Measurements from ENCODE around the gene WBP1.
"Not testable (repeated sequence)": the region's sequence is repeated elsewhere in the genome, so short reads cannot be mapped to it uniquely, and the experiment has no call there.

WBP1 gene

DNA sequence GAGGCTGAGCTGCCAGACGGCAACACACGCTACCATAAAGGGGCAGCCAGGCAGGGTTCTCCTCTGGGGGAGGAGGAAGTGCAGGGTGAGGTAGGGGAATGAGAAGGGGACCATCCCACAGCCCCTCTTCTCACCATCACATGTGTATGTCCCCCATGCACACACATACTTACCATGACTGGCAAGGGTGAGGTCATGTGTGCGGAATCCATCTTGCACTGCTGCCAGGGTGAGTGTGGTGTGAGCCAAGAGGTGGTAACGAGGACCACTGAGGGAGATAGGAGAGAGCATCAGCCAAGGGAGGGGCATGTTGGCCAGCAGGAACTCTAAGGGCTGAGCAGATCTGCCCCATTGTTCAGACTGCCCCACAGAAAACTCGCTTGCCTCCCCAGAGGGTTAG is 29.6 kb upstream of the WBP1 start:
- DNase-seq = no peak

- no peak for DNase-seq
These were observed 28.5 kb upstream of the WBP1 start for GRCh38 chr2:74429487-74430451.

GRCh38 chr2:74430502-74430901 is 27.7 kb upstream of the WBP1 start:
- DNase-seq = no peak

GRCh38 chr2:74436111-74436805 is 22.0 kb upstream of the WBP1 start:
- DNase-seq = no peak

GRCh38 chr2:74436848-74437695 is 21.2 kb upstream of the WBP1 start:
- no peak for DNase-seq

DNA sequence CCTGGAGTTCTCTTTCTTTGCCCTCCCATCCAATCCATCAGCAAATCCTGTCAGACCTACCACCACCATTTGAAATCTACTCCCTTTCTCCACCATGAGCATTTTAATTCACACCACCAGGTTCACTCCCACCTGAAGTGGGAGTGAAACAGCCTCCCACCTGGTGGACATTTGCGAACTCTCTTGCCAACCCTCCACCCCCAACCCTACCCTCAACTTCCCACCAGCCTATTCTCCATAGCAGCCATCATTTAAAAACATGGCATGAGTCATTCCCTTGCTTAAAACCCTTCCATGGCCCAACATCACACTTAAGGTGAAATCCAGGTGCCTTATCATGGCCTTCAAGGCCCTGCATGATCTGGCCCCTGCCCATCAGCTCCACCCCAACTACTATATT is 20.0 kb upstream of the WBP1 start:
- no peak for DNase-seq

DNA sequence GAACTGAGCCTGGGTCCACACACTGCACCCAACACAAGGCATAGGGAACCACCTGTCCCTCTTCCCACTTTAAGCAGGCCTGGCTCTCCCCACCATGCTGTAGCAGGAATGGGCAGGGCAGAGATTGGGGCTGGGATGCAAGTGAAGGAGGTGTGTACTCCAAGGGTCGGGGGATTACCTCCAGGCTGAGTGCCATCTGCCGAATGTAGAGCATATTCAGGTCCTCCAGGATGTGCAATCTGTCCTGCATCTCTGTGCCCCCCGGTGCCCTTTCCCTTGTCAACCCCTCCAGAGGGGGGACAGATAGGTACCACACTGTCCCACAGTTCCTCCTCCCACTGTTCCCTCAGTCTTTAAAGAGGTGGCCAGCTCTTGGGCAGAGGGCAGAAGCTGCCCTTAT is 18.9 kb upstream of the WBP1 start:
- no peak for DNase-seq

DNA sequence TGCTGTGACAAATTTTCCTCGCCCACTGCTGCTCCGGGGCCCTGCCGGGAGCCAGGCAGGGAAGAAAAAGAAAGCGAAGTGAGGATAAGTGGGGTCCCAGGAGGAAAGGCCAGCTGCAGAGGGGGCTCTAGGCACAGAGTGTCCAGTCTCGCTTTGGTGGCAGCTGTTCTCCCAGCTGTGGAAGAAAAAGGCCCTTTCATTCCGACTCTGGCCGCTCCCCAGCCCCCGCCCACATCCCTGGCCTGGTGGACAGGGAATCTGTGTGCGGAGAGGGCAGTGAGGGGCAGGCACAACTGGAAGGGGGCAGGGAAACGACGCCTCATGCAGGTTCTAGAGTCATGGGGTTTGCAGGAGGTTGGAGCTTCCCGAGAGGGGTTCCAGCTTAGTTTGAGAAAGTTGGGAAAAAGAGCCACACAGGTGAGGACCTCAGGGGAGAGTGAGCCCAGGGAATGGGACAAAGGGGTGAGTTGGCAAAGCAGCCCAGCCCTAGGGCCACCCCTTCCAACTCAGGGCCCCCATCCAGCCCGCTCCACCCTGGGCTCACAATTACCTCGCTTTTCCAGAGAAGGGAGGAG is 18.3 kb upstream of the WBP1 start:
- no peak for DNase-seq

GRCh38 chr2:74440378-74441169 is 17.7 kb upstream of the WBP1 start:
- no peak for DNase-seq

GRCh38 chr2:74441170-74441689 is 17.0 kb upstream of the WBP1 start:
- no peak for DNase-seq

DNA sequence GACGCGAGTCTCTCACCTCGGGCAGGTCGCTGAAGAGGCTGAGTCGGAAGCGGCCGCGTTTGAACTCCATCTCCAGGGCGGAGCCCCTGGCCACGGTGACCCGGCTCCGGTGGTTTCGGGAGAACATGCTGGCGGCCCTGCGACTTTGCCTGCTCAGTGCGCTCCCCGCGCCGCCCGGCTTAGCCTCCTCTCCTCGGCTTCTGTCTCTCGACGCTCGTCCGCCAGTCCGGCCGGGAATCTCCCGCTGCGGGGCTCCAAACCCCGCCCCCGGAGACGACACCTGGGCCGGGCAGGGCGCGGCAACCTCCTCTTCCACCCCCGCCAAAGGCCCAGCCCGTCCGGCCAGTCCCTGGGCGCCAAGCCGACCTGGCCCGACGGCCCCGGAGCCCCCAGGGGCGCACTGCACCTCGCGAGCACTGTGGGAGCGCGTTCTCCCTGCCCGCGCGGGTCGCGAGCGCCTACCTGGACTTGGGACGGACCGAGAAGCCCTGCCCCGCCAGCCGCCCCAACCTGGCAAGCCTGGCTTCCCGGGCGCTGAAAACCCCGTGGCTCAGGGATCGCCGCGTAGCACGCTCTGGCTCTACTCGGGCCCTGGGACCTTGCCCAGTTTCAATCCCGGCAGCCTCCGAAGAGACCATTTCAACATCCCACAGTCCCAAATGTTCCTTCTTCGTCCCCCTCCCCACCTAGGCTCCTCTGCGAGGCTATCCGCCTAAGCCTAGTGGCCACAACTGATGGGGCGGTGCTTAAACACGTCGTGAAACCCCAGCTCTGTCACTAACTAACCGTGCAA is 16.4 kb upstream of the WBP1 start, which contains the start of gene RTKN:
Gene RTKN (minus strand): TSS at position 248 of the 793 bp plus-strand sequence. CDS start 121 bp downstream, at position 127.
- DNase-seq = no peak

- DNase-seq = not testable (repeated sequence)
These were observed 15.5 kb upstream of the WBP1 start for GRCh38 chr2:74442483-74443297.

DNA sequence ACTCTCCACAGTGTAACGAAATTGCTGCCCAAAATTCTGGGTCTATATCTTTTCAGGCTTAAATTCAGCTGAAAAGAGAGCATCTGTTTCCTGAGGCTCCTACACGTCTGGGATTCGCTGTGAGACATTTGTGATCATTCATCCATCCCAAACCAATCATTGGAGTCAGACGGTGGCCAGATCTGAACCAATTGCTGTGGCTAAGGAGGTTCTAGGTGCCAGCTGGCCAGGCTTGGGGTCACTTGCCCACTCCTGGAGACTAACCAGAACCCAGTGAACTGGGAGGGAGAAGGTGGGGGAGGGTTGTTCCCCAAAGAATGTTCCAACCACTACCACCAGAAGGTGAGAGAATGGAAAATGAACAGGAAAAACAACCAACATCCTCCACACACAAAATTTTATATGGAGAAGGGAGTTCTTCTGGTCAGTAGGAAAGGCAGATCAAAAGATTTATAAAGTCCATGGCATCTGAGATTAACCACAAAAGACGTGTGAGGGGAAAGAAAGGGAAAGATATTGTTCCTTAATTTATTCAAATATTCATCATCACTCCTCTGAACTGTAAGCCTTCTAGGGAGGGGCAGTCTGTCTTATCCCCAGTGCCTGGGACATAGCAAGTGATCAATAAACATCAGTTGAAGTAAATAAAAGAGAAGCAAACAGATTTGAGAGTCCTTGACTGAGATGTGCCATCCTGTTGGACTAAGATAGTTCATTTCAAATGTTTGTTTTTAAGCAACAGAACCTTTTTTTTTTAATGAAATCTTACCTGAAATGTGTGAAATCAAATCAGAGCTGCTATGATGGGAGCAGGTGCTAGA is 13.5 kb upstream of the WBP1 start:
- no peak for DNase-seq

DNA sequence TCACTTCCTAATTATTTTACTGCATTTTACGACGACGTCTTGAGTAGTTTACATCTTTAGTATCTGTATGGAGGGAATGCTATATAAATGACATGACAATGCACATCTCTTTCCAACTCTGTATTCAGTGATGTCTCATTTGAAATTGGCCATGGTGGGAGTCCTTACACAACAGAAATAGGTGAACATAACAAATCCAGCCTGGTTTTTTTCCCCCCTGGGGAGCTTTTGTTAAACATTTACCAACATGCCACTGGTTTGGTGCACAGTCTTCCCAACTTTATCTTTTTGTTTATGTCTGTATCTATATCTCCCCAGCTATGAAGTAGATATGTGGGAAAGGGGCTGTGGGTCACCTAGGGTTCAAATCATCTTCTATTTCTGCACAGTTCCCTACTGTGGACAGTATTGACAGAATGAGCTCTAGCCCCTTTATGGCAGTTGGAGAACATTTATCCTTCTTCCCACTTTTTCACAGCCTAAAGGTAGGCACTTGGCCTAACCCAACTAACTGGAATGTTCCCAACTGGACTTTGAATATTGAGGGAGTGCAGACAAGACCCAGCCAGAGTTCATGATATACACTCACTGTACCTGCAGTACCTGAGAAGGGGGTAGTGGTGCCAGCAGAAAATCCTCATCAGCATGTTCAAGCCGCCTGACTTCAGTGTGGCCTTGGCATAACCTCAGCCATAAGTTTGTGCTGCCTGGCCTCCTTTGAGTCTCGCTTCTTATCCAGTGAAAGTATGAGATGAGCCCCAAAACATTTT is 10.8 kb upstream of the WBP1 start:
- DNase-seq = no peak

- no peak for DNase-seq
These were observed 9.5 kb upstream of the WBP1 start for GRCh38 chr2:74448771-74449170.

GRCh38 chr2:74450570-74451190 is 7.6 kb upstream of the WBP1 start:
- no peak for DNase-seq

Data from effector CD4-positive, alpha-beta T cell (primary cell).